DOHH2 (cell line): ENCODE results near the gene MTHFD2L.

Experiments
- CTCF ChIP-seq: fragments of 200-600 bp; sonication (generic); IDR thresholded peaks from one replicate; pipeline ENCODE4 v1.5.1; 2014; ENCODE audit warnings: antibody characterized with exemption, mild to moderate bottlenecking, low read depth, low read length; ENCODE audit not compliant: poor library complexity, severe bottlenecking
- EZH2phosphoT487 ChIP-seq: fragments of 200-600 bp; sonication (generic); IDR thresholded peaks from 2 replicates; pipeline ENCODE4 v1.6.1; 2017; ENCODE audit warnings: borderline replicate concordance, mild to moderate bottlenecking, antibody characterized with exemption, low read length, moderate library complexity, mixed read lengths

DNA sequence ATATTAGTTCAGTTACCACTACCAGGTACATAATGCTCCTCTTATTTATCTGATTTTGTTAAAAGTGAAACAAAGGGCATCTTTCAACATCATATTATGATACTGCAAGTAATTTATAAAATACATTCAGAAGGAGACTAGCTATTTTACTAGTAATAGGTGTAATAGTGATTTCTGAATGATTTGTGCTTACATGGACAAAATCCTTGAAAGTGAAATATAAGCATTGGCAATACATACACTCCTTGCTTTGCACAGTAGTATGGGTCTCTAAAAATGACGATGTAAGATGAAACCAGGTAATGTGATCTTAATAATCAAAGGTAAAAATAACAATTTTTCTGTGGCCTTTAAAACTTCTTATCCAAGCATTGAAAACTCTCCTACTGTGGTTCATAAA, 17.5 kb downstream of the MTHFD2L start:
- TF ChIP-seq CTCF, result no peak
- TF ChIP-seq EZH2phosphoT487, result no peak
